HEK293 (cell line): ENCODE measurements around the gene CSF2.

Experiments used
- CTCF ChIA-PET: fragments of 350-600 bp; formaldehyde crosslinking; extraction: SDS; loops from one replicate; lab custom pipeline; 2021; ENCODE audit warnings: antibody characterized with exemption; lab: Yijun Ruan, JAX
- POLR2A ChIA-PET: fragments of 300-600 bp; formaldehyde crosslinking; extraction: SDS; loops from one replicate; lab custom pipeline; 2020; ENCODE audit warnings: antibody characterized with exemption, inconsistent platforms; lab: Yijun Ruan, JAX
- H3K27ac ChIP-seq: fragments of 200-500 bp; sonication (Bioruptor generic); 2 replicates; pipeline ENCODE4 v1.5.1; 2014; ENCODE audit warnings: low read depth, low read length, control low read depth, inconsistent platforms; ENCODE audit errors: extremely low read depth
- H3K36me3 ChIP-seq, 2 experiments: fragments of 200-500 bp in 1 of 2; sonication (Bioruptor generic) in 1 of 2; 1 replicate in 1 of 2; 2 replicates in 1 of 2; pipeline ENCODE4 v1.5.1; 2014 to 2017; ENCODE audit warnings: inconsistent platforms in 2 of 2, low read length in 2 of 2; ENCODE audit not compliant: control insufficient read depth in 2 of 2, insufficient read depth in 1 of 2
- H3K4me1 ChIP-seq: fragments of 200-500 bp; sonication (Bioruptor generic); 2 replicates; pipeline ENCODE4 v1.5.1; 2014; ENCODE audit warnings: mild to moderate bottlenecking, low read length, inconsistent platforms; ENCODE audit not compliant: control insufficient read depth, insufficient read depth
- H3K4me3 ChIP-seq: 2 replicates; pipeline ENCODE4 v1.5.1; 2011; ENCODE audit warnings: low read depth, mild to moderate bottlenecking, control low read depth, low read length, moderate library complexity
- H3K9me3 ChIP-seq: fragments of 200-500 bp; sonication (Bioruptor generic); 2 replicates; pipeline ENCODE4 v1.5.1; 2014; ENCODE audit warnings: low read depth, low read length, inconsistent platforms; ENCODE audit not compliant: control insufficient read depth, insufficient read depth
- CTCF ChIP-seq: fragments of 450-650 bp; formaldehyde crosslinking; IDR thresholded peaks from 2 replicates; pipeline ENCODE4 v1.5.1; 2016; ENCODE audit warnings: missing biosample characterization, missing genetic modification characterization
- ELK4 ChIP-seq: IDR thresholded peaks from 2 replicates; pipeline ENCODE4 v1.6.1; 2011; ENCODE audit warnings: mild to moderate bottlenecking, low read depth, low read length, borderline replicate concordance
- SCRT1 ChIP-seq: fragments of 450-650 bp; formaldehyde crosslinking; IDR thresholded peaks from 2 replicates; pipeline ENCODE4 v1.5.1; 2016; ENCODE audit warnings: missing biosample characterization, missing genetic modification characterization, borderline replicate concordance
- SCRT2 ChIP-seq: fragments of 450-650 bp; formaldehyde crosslinking; IDR thresholded peaks from 2 replicates; pipeline ENCODE4 v1.5.1; 2016; ENCODE audit warnings: missing biosample characterization, missing genetic modification characterization
- TRIM28 ChIP-seq: IDR thresholded peaks from 2 replicates; pipeline ENCODE4 v1.6.1; 2011; ENCODE audit warnings: low read length, control low read depth, borderline replicate concordance
- ZBTB17 ChIP-seq: fragments of 450-650 bp; formaldehyde crosslinking; IDR thresholded peaks from 2 replicates; pipeline ENCODE4 v1.5.1; 2016; ENCODE audit warnings: missing biosample characterization, missing genetic modification characterization
- ZFHX2 ChIP-seq: fragments of 450-650 bp; formaldehyde crosslinking; conservative IDR thresholded peaks from 2 replicates; pipeline ENCODE4 v1.5.1; 2016; ENCODE audit warnings: missing biosample characterization, missing genetic modification characterization
- ZNF132 ChIP-seq: fragments of 450-650 bp; formaldehyde crosslinking; IDR thresholded peaks from 2 replicates; pipeline ENCODE4 v1.5.1; 2017; ENCODE audit warnings: missing biosample characterization, missing genetic modification characterization, borderline replicate concordance
- ZNF133 ChIP-seq: fragments of 450-650 bp; formaldehyde crosslinking; IDR thresholded peaks from 2 replicates; pipeline ENCODE4 v1.5.1; 2016; ENCODE audit warnings: missing biosample characterization, missing genetic modification characterization
- ZNF175 ChIP-seq: fragments of 450-650 bp; formaldehyde crosslinking; IDR thresholded peaks from 2 replicates; pipeline ENCODE4 v1.5.1; 2016; ENCODE audit warnings: missing biosample characterization, missing genetic modification characterization
- ZNF2 ChIP-seq: fragments of 450-650 bp; formaldehyde crosslinking; IDR thresholded peaks from 2 replicates; pipeline ENCODE4 v1.5.1; 2016; ENCODE audit warnings: missing biosample characterization, missing genetic modification characterization
- ZNF211 ChIP-seq: fragments of 450-650 bp; formaldehyde crosslinking; IDR thresholded peaks from 2 replicates; pipeline ENCODE4 v1.5.1; 2016; ENCODE audit warnings: low read depth, missing biosample characterization, missing genetic modification characterization
- ZNF341 ChIP-seq: fragments of 450-650 bp; formaldehyde crosslinking; IDR thresholded peaks from 2 replicates; pipeline ENCODE4; 2016; ENCODE audit warnings: low read depth, missing biosample characterization, missing genetic modification characterization
- ZNF571 ChIP-seq: fragments of 450-650 bp; formaldehyde crosslinking; IDR thresholded peaks from 2 replicates; pipeline ENCODE4 v1.5.0; 2017; ENCODE audit warnings: missing biosample characterization, missing genetic modification characterization
- ZNF654 ChIP-seq: fragments of 450-650 bp; formaldehyde crosslinking; IDR thresholded peaks from 2 replicates; pipeline ENCODE4 v1.5.1; 2016; ENCODE audit warnings: low read depth, missing biosample characterization, missing genetic modification characterization
- ZNF660 ChIP-seq: fragments of 450-650 bp; IDR thresholded peaks from 2 replicates; pipeline ENCODE4 v1.5.1; 2018; ENCODE audit warnings: missing biosample characterization, mild to moderate bottlenecking, missing genetic modification characterization
- TF ChIP-seq, protein P1 (sequence below): fragments of 450-650 bp; formaldehyde crosslinking; IDR thresholded peaks from 2 replicates; pipeline ENCODE4 v1.5.1; 2017; ENCODE audit warnings: missing biosample characterization, missing genetic modification characterization
- TF ChIP-seq, protein P2 (sequence below): fragments of 450-650 bp; formaldehyde crosslinking; IDR thresholded peaks from 2 replicates; pipeline ENCODE4 v1.5.1; 2017; ENCODE audit warnings: missing biosample characterization, missing genetic modification characterization
- TF ChIP-seq, protein P3 (sequence below): fragments of 450-650 bp; formaldehyde crosslinking; IDR thresholded peaks from 2 replicates; pipeline ENCODE4 v1.5.1; 2016; ENCODE audit warnings: missing biosample characterization, missing genetic modification characterization, low read depth

The CSF2 gene

GRCh38 chr5:132064738-132065331 lies 8.8 kb upstream of the CSF2 start:
- POLR2A ChIA-PET, result interaction anchor here (0.7 kb wide), 1 partner anchor 20 kb away, joined by 3 read pairs; no protein-coding TSS in a partner anchor
- H3K4me1 ChIP-seq, result no peaks in the 10 kb centered on the region
- no peak overlapping the region for H3K4me3 ChIP-seq
- H3K36me3 ChIP-seq, result no peaks in the 10 kb centered on the region
- H3K9me3 ChIP-seq, result no peaks in the 10 kb centered on the region
- CTCF ChIA-PET, result interaction anchor here (0.6 to 5.0 kb wide), 33 partner anchors 9 to 1939 kb away, joined by 3 to 42 read pairs (median 4); partner anchors contain the start of genes CSF2 and P4HA2
- no peak overlapping the region for H3K27ac ChIP-seq
- TF ChIP-seq CTCF (tag by site-specific recombination) (peak; percentile 69; the same call in 1 of the 2 replicates), ZNF2 (tag by site-specific recombination) (peak; percentile 70; the same call in 1 of the 2 replicates), SCRT2 (tag by site-specific recombination) (peak; percentile 90), ZNF341 (tag by site-specific recombination) (no peak), ZNF654 (tag by site-specific recombination) (peak; percentile 48), TRIM28 (no peak), ZBTB17 (tag by site-specific recombination) (0 out of 2 replicates have a peak, but pooled peaks have one; percentile 17), SCRT1 (peak; percentile 64; the same call in 1 of the 2 replicates)
- TF ChIP-seq, protein P1, sequence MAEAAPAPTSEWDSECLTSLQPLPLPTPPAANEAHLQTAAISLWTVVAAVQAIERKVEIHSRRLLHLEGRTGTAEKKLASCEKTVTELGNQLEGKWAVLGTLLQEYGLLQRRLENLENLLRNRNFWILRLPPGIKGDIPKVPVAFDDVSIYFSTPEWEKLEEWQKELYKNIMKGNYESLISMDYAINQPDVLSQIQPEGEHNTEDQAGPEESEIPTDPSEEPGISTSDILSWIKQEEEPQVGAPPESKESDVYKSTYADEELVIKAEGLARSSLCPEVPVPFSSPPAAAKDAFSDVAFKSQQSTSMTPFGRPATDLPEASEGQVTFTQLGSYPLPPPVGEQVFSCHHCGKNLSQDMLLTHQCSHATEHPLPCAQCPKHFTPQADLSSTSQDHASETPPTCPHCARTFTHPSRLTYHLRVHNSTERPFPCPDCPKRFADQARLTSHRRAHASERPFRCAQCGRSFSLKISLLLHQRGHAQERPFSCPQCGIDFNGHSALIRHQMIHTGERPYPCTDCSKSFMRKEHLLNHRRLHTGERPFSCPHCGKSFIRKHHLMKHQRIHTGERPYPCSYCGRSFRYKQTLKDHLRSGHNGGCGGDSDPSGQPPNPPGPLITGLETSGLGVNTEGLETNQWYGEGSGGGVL, result peak; percentile 81

- H3K27ac ChIP-seq, result no peak overlapping the region
- CTCF ChIA-PET, result interaction anchor here (0.5 to 5.0 kb wide), 32 partner anchors 9 to 1940 kb away, joined by 3 to 42 read pairs (median 4); partner anchors contain the start of gene CSF2
- POLR2A ChIA-PET, result interaction anchor here (0.7 kb wide), 1 partner anchor 20 kb away, joined by 3 read pairs; no protein-coding TSS in a partner anchor
Observed at GRCh38 chr5:132065351-132065937, 8.1 kb upstream of the CSF2 start.

DNA sequence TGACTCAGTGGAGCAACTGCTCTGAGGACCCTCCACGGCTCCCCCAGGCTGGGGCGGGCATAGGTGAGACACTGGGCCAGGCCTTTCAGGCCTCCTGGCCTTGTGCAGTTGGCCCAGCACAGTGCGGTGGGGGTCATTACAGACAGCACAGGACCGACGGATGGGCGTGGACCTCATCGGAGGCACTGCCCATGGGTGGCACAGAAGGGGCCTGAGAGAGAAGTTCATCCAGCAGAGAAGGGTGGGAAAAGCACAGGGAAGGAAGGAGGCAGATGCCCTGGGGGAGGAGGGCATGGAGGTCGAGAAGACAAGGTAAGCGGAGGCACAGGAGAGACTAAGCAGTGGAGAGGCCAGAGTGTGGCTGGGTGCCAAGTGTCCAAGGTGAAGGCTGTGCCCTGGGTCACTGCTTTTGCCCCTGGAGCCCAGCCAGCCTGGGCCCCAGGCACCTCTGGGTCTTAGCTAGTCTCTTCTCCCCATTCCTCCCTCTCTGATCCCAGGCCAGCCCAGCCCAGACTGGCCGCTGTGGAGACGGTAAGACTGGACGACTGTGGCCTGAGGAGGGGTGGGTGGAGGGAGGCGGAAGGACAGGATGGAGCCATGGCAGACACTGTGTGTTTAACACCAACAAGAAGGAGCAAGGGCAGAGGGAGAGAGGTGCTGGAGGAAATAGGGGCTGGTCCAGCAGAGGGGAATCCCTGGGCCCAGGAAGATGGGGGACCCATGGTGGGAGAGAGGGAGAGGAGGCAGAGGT lies 7.5 kb upstream of the CSF2 start:
- ChIA-PET CTCF (interaction anchor here (0.5 to 2.0 kb wide), 18 partner anchors 9 to 826 kb away, joined by 3 to 11 read pairs (median 4); partner anchors contain the start of gene CSF2), POLR2A (no interaction called here)
- Histone ChIP-seq H3K4me1 (no peaks in the 10 kb centered on the region), H3K4me3 (no peak overlapping the region), H3K27ac (no peak overlapping the region), H3K9me3 (no peaks in the 10 kb centered on the region), H3K36me3 (no peaks in the 10 kb centered on the region)
- no peak for TF ChIP-seq ZNF654 (tag by site-specific recombination)
- no peak for TF ChIP-seq ZNF211 (tag by site-specific recombination)
- no peak for TF ChIP-seq ZFHX2
- TF ChIP-seq, protein P2, sequence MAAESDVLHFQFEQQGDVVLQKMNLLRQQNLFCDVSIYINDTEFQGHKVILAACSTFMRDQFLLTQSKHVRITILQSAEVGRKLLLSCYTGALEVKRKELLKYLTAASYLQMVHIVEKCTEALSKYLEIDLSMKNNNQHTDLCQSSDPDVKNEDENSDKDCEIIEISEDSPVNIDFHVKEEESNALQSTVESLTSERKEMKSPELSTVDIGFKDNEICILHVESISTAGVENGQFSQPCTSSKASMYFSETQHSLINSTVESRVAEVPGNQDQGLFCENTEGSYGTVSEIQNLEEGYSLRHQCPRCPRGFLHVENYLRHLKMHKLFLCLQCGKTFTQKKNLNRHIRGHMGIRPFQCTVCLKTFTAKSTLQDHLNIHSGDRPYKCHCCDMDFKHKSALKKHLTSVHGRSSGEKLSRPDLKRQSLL (tag by site-specific recombination), result no peak
- TF ChIP-seq ZNF132 (tag by site-specific recombination), result no peak
- no peak for TF ChIP-seq ELK4
- TF ChIP-seq, protein P3, sequence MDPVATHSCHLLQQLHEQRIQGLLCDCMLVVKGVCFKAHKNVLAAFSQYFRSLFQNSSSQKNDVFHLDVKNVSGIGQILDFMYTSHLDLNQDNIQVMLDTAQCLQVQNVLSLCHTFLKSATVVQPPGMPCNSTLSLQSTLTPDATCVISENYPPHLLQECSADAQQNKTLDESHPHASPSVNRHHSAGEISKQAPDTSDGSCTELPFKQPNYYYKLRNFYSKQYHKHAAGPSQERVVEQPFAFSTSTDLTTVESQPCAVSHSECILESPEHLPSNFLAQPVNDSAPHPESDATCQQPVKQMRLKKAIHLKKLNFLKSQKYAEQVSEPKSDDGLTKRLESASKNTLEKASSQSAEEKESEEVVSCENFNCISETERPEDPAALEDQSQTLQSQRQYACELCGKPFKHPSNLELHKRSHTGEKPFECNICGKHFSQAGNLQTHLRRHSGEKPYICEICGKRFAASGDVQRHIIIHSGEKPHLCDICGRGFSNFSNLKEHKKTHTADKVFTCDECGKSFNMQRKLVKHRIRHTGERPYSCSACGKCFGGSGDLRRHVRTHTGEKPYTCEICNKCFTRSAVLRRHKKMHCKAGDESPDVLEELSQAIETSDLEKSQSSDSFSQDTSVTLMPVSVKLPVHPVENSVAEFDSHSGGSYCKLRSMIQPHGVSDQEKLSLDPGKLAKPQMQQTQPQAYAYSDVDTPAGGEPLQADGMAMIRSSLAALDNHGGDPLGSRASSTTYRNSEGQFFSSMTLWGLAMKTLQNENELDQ (tag by site-specific recombination), result no peak
- no peak for TF ChIP-seq ZNF175
- no peak for TF ChIP-seq ZNF571 (tag by site-specific recombination)

More at GRCh38 chr5:132065351-132065937, 8.1 kb upstream of the CSF2 start:
- Histone ChIP-seq H3K36me3 (no peaks in the 10 kb centered on the region), H3K4me3 (no peak overlapping the region), H3K9me3 (no peaks in the 10 kb centered on the region), H3K4me1 (no peaks in the 10 kb centered on the region)
- TF ChIP-seq ZNF654 (tag by site-specific recombination) (peak; percentile 63), ZNF660 (peak; percentile 75), ZNF133 (tag by site-specific recombination) (no peak)
